ENCODE data around the gene MEPCE. TPM values are rescaled to one million over a fixed set of nuclear protein-coding genes. Genes with fewer than 3 reads are reported as not detected.

MEPCE gene
- total RNA-seq, 2 donors from 2014 or later = 12.6 to 21.9 TPM

DNA sequence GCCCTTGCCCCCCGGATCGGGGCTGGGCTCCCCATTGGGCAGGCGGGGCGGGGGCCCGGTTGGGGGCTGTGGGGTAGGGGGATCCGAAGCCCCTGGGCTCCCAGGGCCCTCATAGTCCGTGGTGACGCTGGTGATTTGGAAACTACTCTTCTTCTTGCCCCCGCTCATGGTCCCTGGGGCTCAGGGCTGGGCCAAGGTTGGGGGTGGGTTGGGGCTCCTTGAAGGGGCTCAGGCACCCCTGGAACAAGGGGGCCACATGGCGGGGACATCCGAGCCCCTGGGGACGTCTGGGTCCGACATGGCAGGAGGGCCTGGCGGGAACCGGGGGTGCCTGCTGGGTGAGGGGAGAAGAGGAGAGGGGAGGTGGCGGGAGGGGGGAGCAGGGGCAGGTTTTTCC lies 48.2 kb downstream of the MEPCE start:
- no peak for DNase-seq (ENCODE audit: low spot score)
- peak overlapping the region; percentile 93 to 97 for H3K27ac ChIP-seq

DNA sequence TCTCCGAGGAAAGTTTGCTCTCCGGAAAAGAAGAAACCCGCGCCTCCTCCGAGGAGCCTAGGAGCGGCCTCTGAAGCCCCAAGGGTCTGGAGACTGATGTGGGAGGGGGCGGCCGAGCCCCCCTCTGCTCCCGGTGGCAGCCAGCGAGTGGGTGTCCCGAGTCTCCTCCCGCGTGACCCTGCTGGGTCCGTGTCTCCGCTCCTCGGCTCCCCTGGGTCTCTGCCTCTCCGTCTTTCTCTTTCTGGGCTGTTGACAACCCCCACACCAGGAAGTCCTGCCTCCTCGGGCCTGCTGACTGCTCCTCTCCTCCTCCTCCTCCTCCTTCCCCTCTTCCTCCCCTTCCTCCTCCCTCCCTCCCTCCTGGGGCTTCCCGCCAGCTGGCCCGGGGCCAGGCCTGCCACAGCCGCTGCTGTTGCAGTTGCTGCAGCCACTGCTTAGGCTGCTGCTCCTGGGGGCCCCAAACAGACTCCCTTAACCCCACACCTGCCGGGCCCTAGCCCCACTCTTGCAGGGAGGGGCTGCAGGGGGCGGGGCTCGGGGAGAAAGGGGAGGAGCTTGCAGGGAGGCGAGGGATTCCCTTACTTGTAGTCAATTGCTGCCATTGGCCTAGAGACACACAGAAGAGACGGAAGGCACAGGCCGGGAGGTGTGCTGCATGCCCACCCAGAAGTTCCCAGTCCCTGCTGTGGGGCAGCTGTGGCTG lies 49.5 kb downstream of the MEPCE start, which contains the start of gene TSC22D4:
TSS of gene TSC22D4 (minus strand) at position 257 of the 703 bp plus-strand sequence. CDS start 1,176 bp downstream, outside the sequence.
- TF ChIP-seq, protein P1, sequence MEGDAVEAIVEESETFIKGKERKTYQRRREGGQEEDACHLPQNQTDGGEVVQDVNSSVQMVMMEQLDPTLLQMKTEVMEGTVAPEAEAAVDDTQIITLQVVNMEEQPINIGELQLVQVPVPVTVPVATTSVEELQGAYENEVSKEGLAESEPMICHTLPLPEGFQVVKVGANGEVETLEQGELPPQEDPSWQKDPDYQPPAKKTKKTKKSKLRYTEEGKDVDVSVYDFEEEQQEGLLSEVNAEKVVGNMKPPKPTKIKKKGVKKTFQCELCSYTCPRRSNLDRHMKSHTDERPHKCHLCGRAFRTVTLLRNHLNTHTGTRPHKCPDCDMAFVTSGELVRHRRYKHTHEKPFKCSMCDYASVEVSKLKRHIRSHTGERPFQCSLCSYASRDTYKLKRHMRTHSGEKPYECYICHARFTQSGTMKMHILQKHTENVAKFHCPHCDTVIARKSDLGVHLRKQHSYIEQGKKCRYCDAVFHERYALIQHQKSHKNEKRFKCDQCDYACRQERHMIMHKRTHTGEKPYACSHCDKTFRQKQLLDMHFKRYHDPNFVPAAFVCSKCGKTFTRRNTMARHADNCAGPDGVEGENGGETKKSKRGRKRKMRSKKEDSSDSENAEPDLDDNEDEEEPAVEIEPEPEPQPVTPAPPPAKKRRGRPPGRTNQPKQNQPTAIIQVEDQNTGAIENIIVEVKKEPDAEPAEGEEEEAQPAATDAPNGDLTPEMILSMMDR (IDR thresholded peaks at IDR 0.05) = no peak

More for the DNA sequence above, 48.2 kb downstream of the MEPCE start:
- H3K4me3 ChIP-seq = peak overlapping the region; percentile 96 to 99
- H3K9me3 ChIP-seq = no peaks in the 10 kb centered on the region
- TF ChIP-seq, protein P1 (IDR thresholded peaks at IDR 0.05) = no peak
- peaks cover 11% of the 10 kb centered on the region for H3K36me3 ChIP-seq
- no peaks in the 10 kb centered on the region for H3K27me3 ChIP-seq
- H3K4me1 ChIP-seq = peaks cover 0 to 63% of the 10 kb centered on the region in 2 donors

DNA sequence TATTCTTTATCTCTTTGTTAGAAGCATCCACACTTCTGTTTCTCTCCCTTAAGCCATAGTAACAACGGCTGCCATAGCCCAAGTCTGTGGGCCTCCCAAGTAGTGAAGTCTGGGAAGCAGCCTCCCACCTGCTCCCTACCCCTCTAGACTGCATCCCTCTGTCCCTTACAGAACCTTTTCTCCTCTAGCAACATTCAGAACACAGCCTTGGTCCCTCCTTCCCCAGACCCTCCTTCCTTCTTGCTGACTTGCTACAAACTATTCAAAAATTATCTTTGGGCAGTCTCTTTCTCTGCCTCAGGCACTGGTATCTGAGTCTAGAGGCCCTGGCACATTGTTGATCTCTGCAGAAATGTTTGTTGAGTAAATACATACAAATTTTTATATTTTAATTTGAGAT lies 51.8 kb downstream of the MEPCE start:
- Histone ChIP-seq H3K4me1 (peaks cover 0 to 31% of the 10 kb centered on the region in 2 donors), H3K9me3 (no peaks in the 10 kb centered on the region), H3K4me3 (no peak overlapping the region), H3K36me3 (no peaks in the 10 kb centered on the region), H3K27ac (no peak overlapping the region), H3K27me3 (no peaks in the 10 kb centered on the region)
- DNase-seq (ENCODE audit: low spot score) = no peak
- TF ChIP-seq, protein P1 (IDR thresholded peaks at IDR 0.05) = no peak

More for the DNA sequence above, 49.5 kb downstream of the MEPCE start, which contains the start of gene TSC22D4:
- H3K4me1 ChIP-seq = peaks cover 0 to 54% of the 10 kb centered on the region in 2 donors
- peaks cover 3% of the 10 kb centered on the region for H3K36me3 ChIP-seq
- H3K27me3 ChIP-seq = no peaks in the 10 kb centered on the region
- peak within 1 kb of the TSS; percentile 93 to 97 for H3K27ac ChIP-seq
- H3K9me3 ChIP-seq = no peaks in the 10 kb centered on the region
- H3K4me3 ChIP-seq = peak within 1 kb of the TSS; percentile 96 to 99
- peak; percentile 93 for DNase-seq (ENCODE audit: low spot score)

DNA sequence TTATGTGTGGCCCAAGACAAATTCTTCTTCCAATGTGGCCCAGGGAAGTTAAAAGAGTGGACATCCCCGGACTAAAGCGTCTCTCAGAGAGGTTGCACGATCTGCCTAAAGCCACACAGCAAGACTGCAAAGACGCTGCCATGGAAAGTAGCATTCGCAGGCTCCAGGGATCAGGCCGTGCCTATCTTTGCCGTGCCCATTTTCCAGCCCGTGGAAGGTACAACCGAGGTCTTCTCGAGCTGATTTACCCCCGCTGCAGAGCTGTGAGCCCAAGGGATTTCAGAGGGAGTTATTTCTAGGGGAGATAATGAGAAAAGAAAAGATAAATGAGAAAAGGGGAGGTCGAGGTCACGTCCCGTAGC lies 53.1 kb downstream of the MEPCE start:
- H3K27me3 ChIP-seq = no peaks in the 10 kb centered on the region
- no peak for DNase-seq (ENCODE audit: low spot score)
- peaks cover 0 to 19% of the 10 kb centered on the region in 2 donors for H3K4me1 ChIP-seq
- peak overlapping the region; percentile 48 to 61 for H3K4me3 ChIP-seq
- H3K36me3 ChIP-seq = no peaks in the 10 kb centered on the region
- H3K27ac ChIP-seq = peak overlapping the region; percentile 12 to 37
- H3K9me3 ChIP-seq = no peaks in the 10 kb centered on the region
- TF ChIP-seq, protein P1 (IDR thresholded peaks at IDR 0.05) = no peak

DNA sequence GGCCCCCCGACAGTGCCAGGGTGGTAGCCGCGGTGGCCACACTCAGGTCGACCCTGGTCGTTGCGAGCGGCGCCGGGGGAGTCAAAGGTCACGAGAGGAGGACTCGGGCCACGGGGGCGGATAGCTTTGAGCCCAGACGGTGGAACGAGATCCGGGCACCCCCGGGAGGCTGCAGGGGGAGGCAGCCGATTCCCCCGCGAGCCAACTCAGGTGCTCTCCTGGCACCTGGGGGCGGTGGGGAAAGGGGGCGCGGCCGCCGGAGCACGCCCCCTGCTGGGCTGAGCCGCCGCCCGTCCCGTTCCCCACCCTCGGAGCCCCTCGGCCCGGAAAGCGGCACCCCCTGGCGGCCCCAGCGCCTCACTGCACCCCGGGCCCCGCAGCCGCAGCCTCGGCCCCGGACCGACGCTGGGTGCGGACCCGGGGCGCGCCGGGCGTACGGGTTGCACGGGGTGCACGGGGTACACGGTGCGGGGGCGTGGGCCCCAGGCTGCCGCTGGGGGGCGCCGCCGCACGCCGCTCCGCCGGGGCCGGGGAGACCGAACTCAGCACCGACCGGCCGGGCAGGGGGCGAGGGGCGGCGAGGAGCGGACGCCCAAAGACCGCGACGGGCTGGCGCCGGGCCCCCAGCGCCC lies 53.6 kb downstream of the MEPCE start:
- Histone ChIP-seq H3K4me3 (peak overlapping the region; percentile 48 to 61), H3K27ac (peak overlapping the region; percentile 28 to 37), H3K9me3 (no peaks in the 10 kb centered on the region), H3K4me1 (peaks cover 0 to 16% of the 10 kb centered on the region in 2 donors), H3K27me3 (no peaks in the 10 kb centered on the region), H3K36me3 (no peaks in the 10 kb centered on the region)
- TF ChIP-seq, protein P1 (IDR thresholded peaks at IDR 0.05) = peak; percentile 97 to 100
- DNase-seq (ENCODE audit: low spot score) = no peak

Other genes starting within 250 kb of the MEPCE start
- under 1 TPM in 1 of 2 donors, not detected in 1; 0.43 TPM for gene PVRIG, start 209.9 kb upstream of the MEPCE start, total RNA-seq
- not detected for gene SPDYE3, start 122.1 kb upstream of the MEPCE start, total RNA-seq
- 1 to 10 TPM; 9.3 to 9.8 TPM for gene PILRB, start 71.7 kb upstream of the MEPCE start, total RNA-seq
- 1 to 10 TPM; 2.6 to 6.2 TPM for gene PILRA, start 56.3 kb upstream of the MEPCE start, total RNA-seq
- gene ZCWPW1, start 1.1 kb upstream of the MEPCE start, total RNA-seq = 1 to 10 TPM; 2.1 to 8.5 TPM
- 10 to 100 TPM; 18.7 to 20.2 TPM for gene PPP1R35, start 6.7 kb downstream of the MEPCE start, total RNA-seq
- gene SPACDR, start 34.4 kb downstream of the MEPCE start, total RNA-seq = not detected
- gene TSC22D4, start 49.4 kb downstream of the MEPCE start, total RNA-seq = 10 to 100 TPM; 26.2 to 34.6 TPM
- gene NYAP1, start 54.1 kb downstream of the MEPCE start, total RNA-seq = 1 to 10 TPM in 1 of 2 donors, under 1 TPM in 1; 0.37 to 1.5 TPM
- 10 to 100 TPM; 16.4 to 25.8 TPM for gene AGFG2, start 109.4 kb downstream of the MEPCE start, total RNA-seq
- not detected for gene SAP25, start 144.1 kb downstream of the MEPCE start, total RNA-seq
- gene LRCH4, start 156.3 kb downstream of the MEPCE start, total RNA-seq = 10 to 100 TPM; 23.0 to 46.2 TPM
- under 1 TPM in 1 of 2 donors, not detected in 1; 0.20 TPM for gene FBXO24, start 156.5 kb downstream of the MEPCE start, total RNA-seq
- 10 to 100 TPM; 25.4 to 39.0 TPM for gene PCOLCE, start 172.5 kb downstream of the MEPCE start, total RNA-seq
- gene MOSPD3, start 182.7 kb downstream of the MEPCE start, total RNA-seq = 10 to 100 TPM; 11.8 to 13.5 TPM
- gene TFR2, start 211.7 kb downstream of the MEPCE start, total RNA-seq = under 1 TPM in 1 of 2 donors, not detected in 1; 0.19 TPM
- gene ACTL6B, start 226.6 kb downstream of the MEPCE start, total RNA-seq = not detected
- gene GNB2, start 243.9 kb downstream of the MEPCE start, total RNA-seq = 100 to 1,000 TPM in 1 of 2 donors, 10 to 100 TPM in 1; 96.2 to 169 TPM

Data from right atrium auricular region (tissue), 2 donors.